H1 (cell line): ENCODE data around the gene SENP7. TPM values are rescaled to one million over a fixed set of nuclear protein-coding genes. Genes with fewer than 3 reads are reported as not detected.
"Not testable (repeated sequence)": the region's sequence is repeated elsewhere in the genome, so short reads cannot be mapped to it uniquely, and the experiment has no call there.

Experiments
- CTCF ChIA-PET: fragments of 300-600 bp; sonication (Branson Sonifier 250); formaldehyde crosslinking; loops from one replicate; lab custom pipeline; 2021; ENCODE audit not compliant: partially characterized antibody; lab: Charles Lee
- POLR2A ChIA-PET: fragments of 300-600 bp; sonication (Branson Sonifier 250); formaldehyde crosslinking; loops from one replicate; lab custom pipeline; 2021; ENCODE audit warnings: inconsistent platforms; ENCODE audit not compliant: partially characterized antibody; lab: Charles Lee
- DNase-seq, 2 experiments: peaks; one replicate each; pipeline versions ENCODE4 v3.0.0 to v3.0.0-alpha.2; 2010 to 2022; ENCODE audit warnings: low spot score in 2 of 2, low read depth in 1 of 2, mixed read lengths in 1 of 2
- FAIRE-seq: peaks from 2 replicates; lab custom pipeline; 2011; peaks lifted over from hg19 to GRCh38; lab: Jason Lieb, UNC
- H2AFZ ChIP-seq: 2 replicates; pipeline ENCODE4 v1.8.1; 2012; ENCODE audit warnings: low read length, inconsistent platforms
- H2AK5ac ChIP-seq: 2 replicates; pipeline ENCODE4 v1.6.1; 2013; ENCODE audit warnings: low read depth, low read length
- H2BK120ac ChIP-seq: replicated peaks from 2 replicates; pipeline ENCODE3; 2013; ENCODE audit warnings: low read depth, low read length, inconsistent platforms
- H2BK12ac ChIP-seq: 2 replicates; pipeline ENCODE4 v1.6.1; 2013; ENCODE audit warnings: low read depth, low read length
- H2BK15ac ChIP-seq: 2 replicates; pipeline ENCODE4 v1.6.1; 2013; ENCODE audit warnings: low read length
- H2BK20ac ChIP-seq: 2 replicates; pipeline ENCODE4 v1.6.1; 2013; ENCODE audit warnings: low read length
- H2BK5ac ChIP-seq: 2 replicates; pipeline ENCODE4 v1.6.1; 2013; ENCODE audit warnings: low read depth, low read length
- H3K14ac ChIP-seq: 2 replicates; pipeline ENCODE4 v1.6.1; 2013; ENCODE audit warnings: inconsistent platforms; ENCODE audit not compliant: insufficient read length
- H3K18ac ChIP-seq: 2 replicates; pipeline ENCODE4 v1.6.1; 2013; ENCODE audit warnings: low read length; ENCODE audit errors: extremely low read depth
- H3K23ac ChIP-seq: 2 replicates; pipeline ENCODE4 v1.6.1; 2013; ENCODE audit warnings: inconsistent platforms; ENCODE audit not compliant: insufficient read length
- H3K23me2 ChIP-seq: 2 replicates; pipeline ENCODE4 v1.6.1; 2013; ENCODE audit warnings: low read depth, low read length
- H3K27ac ChIP-seq: 2 replicates; pipeline ENCODE4 v1.6.1; 2011; ENCODE audit warnings: low read depth, low read length, inconsistent platforms
- H3K27me3 ChIP-seq, 4 experiments: replicated peaks in 1 of 4; 1 replicate in 1 of 4; 2 replicates in 3 of 4; pipeline versions ENCODE4 v1.6.1 to v1.8.1; 2011 to 2013; ENCODE audit warnings: low read length in 3 of 4, mild to moderate bottlenecking in 3 of 4, inconsistent platforms in 2 of 4, mixed read lengths in 2 of 4, moderate library complexity in 1 of 4; ENCODE audit not compliant: control insufficient read depth in 3 of 4, insufficient read depth in 3 of 4; ENCODE audit errors: extremely low read depth in 1 of 4
- H3K36me3 ChIP-seq, 4 experiments: 2 replicates each; pipeline versions ENCODE4 v1.6.1 to v1.8.1; 2011 to 2013; ENCODE audit warnings: mild to moderate bottlenecking in 4 of 4, low read length in 3 of 4, moderate library complexity in 2 of 4, control low read depth in 1 of 4, inconsistent platforms in 1 of 4; ENCODE audit not compliant: insufficient read depth in 4 of 4, control insufficient read depth in 2 of 4
- H3K4ac ChIP-seq: replicated peaks from 2 replicates; pipeline ENCODE3; 2013; ENCODE audit warnings: low read length, low read depth, mixed read lengths, inconsistent platforms; ENCODE audit not compliant: insufficient read length
- H3K4me1 ChIP-seq, 4 experiments: replicated peaks in 1 of 4; 1 replicate in 1 of 4; 2 replicates in 3 of 4; pipeline versions ENCODE4 v1.6.1 to v1.8.1; 2011 to 2013; ENCODE audit warnings: low read length in 3 of 4, inconsistent platforms in 2 of 4, mixed read lengths in 1 of 4; ENCODE audit not compliant: insufficient read depth in 4 of 4, control insufficient read depth in 3 of 4
- H3K4me2 ChIP-seq, 2 experiments: 2 replicates each; pipeline versions ENCODE4 v1.6.1 to v1.8.1; 2011 to 2013; ENCODE audit warnings: low read depth in 2 of 2, low read length in 2 of 2, control low read depth in 1 of 2, inconsistent platforms in 1 of 2, mild to moderate bottlenecking in 1 of 2; ENCODE audit not compliant: insufficient read depth in 1 of 2
- H3K4me3 ChIP-seq, 4 experiments: fragments of 200-600, 300-600 bp in 1 of 4; sonication (generic), shearing (Covaris generic), sonication (Bioruptor Twin) in 1 of 4; 2 replicates each; pipeline versions ENCODE4 v1.5.1 to v1.8.1; 2011 to 2016; ENCODE audit warnings: low read length in 4 of 4, low read depth in 3 of 4, control low read depth in 2 of 4, inconsistent platforms in 2 of 4, mild to moderate bottlenecking in 2 of 4, mixed read lengths in 1 of 4, moderate library complexity in 1 of 4; ENCODE audit not compliant: insufficient read depth in 2 of 4; ENCODE audit errors: extremely low read depth in 1 of 4
- H3K56ac ChIP-seq: replicated peaks from 2 replicates; pipeline ENCODE3; 2013; ENCODE audit warnings: low read depth, mild to moderate bottlenecking, mixed read lengths, low read length, inconsistent platforms; ENCODE audit not compliant: insufficient read length
- H3K79me1 ChIP-seq: 2 replicates; pipeline ENCODE4 v1.6.1; 2013; ENCODE audit warnings: low read depth, low read length, control low read depth
- H3K79me2 ChIP-seq, 2 experiments: 2 replicates each; pipeline versions ENCODE4 v1.6.1 to v1.8.1; 2012 to 2013; ENCODE audit warnings: low read length in 2 of 2, mild to moderate bottlenecking in 2 of 2, inconsistent platforms in 1 of 2; ENCODE audit not compliant: insufficient read depth in 2 of 2, control insufficient read depth in 1 of 2
- H3K9ac ChIP-seq, 4 experiments: replicated peaks in 1 of 4; 1 replicate in 1 of 4; 2 replicates in 3 of 4; pipeline versions ENCODE4 v1.6.1 to v1.8.1; 2011 to 2013; ENCODE audit warnings: low read depth in 3 of 4, low read length in 3 of 4, control low read depth in 2 of 4, mild to moderate bottlenecking in 2 of 4, moderate library complexity in 2 of 4, inconsistent platforms in 1 of 4; ENCODE audit errors: extremely low read depth in 1 of 4
- H3K9me3 ChIP-seq, 2 experiments: 2 replicates each; pipeline versions ENCODE4 v1.6.1 to v1.8.1; 2012 to 2013; ENCODE audit warnings: mild to moderate bottlenecking in 2 of 2, moderate library complexity in 2 of 2, control low read depth in 1 of 2, inconsistent platforms in 1 of 2, low read depth in 1 of 2, low read length in 1 of 2, mixed read lengths in 1 of 2; ENCODE audit not compliant: insufficient read depth in 2 of 2
- H4K20me1 ChIP-seq, 2 experiments: replicated peaks in 1 of 2; 2 replicates each; pipeline versions ENCODE3 to v1.8.1; 2011 to 2013; ENCODE audit warnings: inconsistent platforms in 2 of 2, low read length in 2 of 2, mild to moderate bottlenecking in 1 of 2; ENCODE audit not compliant: insufficient read depth in 2 of 2, control insufficient read depth in 1 of 2
- H4K5ac ChIP-seq: 2 replicates; pipeline ENCODE4 v1.6.1; 2013; ENCODE audit warnings: low read length, low read depth, mixed read lengths, inconsistent platforms; ENCODE audit not compliant: insufficient read length
- H4K8ac ChIP-seq: 2 replicates; pipeline ENCODE4 v1.8.0; 2013; ENCODE audit warnings: mild to moderate bottlenecking, moderate library complexity, low read length, inconsistent platforms; ENCODE audit not compliant: insufficient read depth; ENCODE audit errors: extremely low read depth
- H4K91ac ChIP-seq: replicated peaks from 2 replicates; pipeline ENCODE3; 2013; ENCODE audit warnings: low read length, mixed read lengths, inconsistent platforms; ENCODE audit not compliant: insufficient read length
- WGBS, 2 experiments: shearing (Covaris generic) in 1 of 2; methylation state at CpG; one replicate each; pipeline versions ENCODE4 v1.1.6 to v1.1.7; 2013 to 2015; ENCODE audit warnings: low lambda C conversion rate in 2 of 2, mixed read lengths in 2 of 2, inconsistent platforms in 1 of 2, low coverage in 1 of 2, missing lambda C conversion rate in 1 of 2; ENCODE audit not compliant: insufficient replicate concordance in 2 of 2, insufficient coverage in 1 of 2, insufficient read length in 1 of 2; ENCODE audit errors: extremely low coverage in 1 of 2, missing lambda C conversion rate in 1 of 2; 5-methylcytosine and 5-hydroxymethylcytosine counted together
- polyA plus RNA-seq, 7 experiments: library from polyadenylated mRNA; depleted of rRNA in 3 of 7; stranded (reverse) in 5 of 7; unstranded in 2 of 7; fragments of >200 nt in 5 of 7; fragments of 200-250 nt in 2 of 7; gene quantifications; 1 replicate in 5 of 7; 2 replicates in 1 of 7; 4 replicates in 1 of 7; pipeline versions ENCODE4 v1.2.1 to v1.2.3, GENCODE V29; 2011 to 2013; ENCODE audit warnings: missing spikeins in 2 of 7, mixed read lengths in 2 of 7
- total RNA-seq: library from RNA; stranded (reverse); fragmentation: NEBNext Ultra II Directional; extraction: Animal tissue kit (Norgen Biotek cat#: 25700); gene quantifications from 2 replicates; pipeline ENCODE4 v1.2.1, GENCODE V29; 2021

The SENP7 gene
- total and polyA plus RNA-seq, 2 of the 8 experiments (the other 6 are each of a cell fraction or from before 2014, with no cell fraction given), result 2.8 to 7.8 TPM

DNA sequence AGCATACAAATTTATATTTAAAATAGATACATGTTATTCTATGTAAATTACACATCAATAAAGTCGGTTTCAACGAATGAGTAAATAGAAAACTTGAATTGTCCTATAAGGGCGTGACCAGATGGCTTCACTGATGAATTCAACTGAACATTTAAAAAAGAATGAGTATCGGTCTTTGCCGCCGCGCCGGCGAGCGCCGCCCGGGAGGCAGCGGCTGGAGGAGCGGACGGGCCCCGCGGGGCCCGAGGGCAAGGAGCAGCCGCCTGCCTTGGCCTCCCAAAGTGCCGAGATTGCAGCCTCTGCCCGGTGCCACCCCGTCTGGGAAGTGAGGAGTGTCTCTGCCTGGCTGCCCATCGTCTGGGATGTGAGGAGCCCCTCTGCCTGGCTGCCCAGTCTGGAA is 74.4 kb downstream of the SENP7 start:
- H2AK5ac ChIP-seq, H4K5ac ChIP-seq, H3K23ac ChIP-seq, H3K27ac ChIP-seq, H4K20me1 ChIP-seq, H3K79me2 ChIP-seq, FAIRE-seq, H3K4me1 ChIP-seq, H2BK5ac ChIP-seq, DNase-seq, H3K18ac ChIP-seq, H4K8ac ChIP-seq, H3K79me1 ChIP-seq, POLR2A ChIA-PET, CTCF ChIA-PET, H2AFZ ChIP-seq, H3K4ac ChIP-seq, H2BK120ac ChIP-seq, H3K36me3 ChIP-seq, H2BK20ac ChIP-seq, H3K4me2 ChIP-seq, H3K9ac ChIP-seq, H3K27me3 ChIP-seq, H3K4me3 ChIP-seq, H4K91ac ChIP-seq, H2BK12ac ChIP-seq, H2BK15ac ChIP-seq, H3K14ac ChIP-seq, H3K23me2 ChIP-seq, H3K9me3 ChIP-seq, H3K56ac ChIP-seq: not testable (repeated sequence)
- WGBS, 2 experiments, result 96% methylated on average over 13 of the region's 23 CpGs; no CpG with 5 or more reads in 1 of the 2 experiments
